PFSK-1 (cell line): ENCODE results near the gene UTP4.

Source experiments
- SIN3A ChIP-seq: IDR thresholded peaks from 2 replicates; pipeline ENCODE4 v1.6.1; 2012; ENCODE audit warnings: mild to moderate bottlenecking, low read length, moderate library complexity, borderline replicate concordance; ENCODE audit not compliant: insufficient read depth
- TAF1 ChIP-seq: IDR thresholded peaks from 2 replicates; pipeline ENCODE4 v1.6.1; 2012; ENCODE audit warnings: low read length, control low read depth, borderline replicate concordance; ENCODE audit not compliant: insufficient read depth
- TF ChIP-seq, protein P1 (sequence below), 2 experiments: IDR thresholded peaks; 2 replicates each; pipeline versions ENCODE4 v1.6.1 to v1.8.0; 2011 to 2012; ENCODE audit warnings: low read depth in 2 of 2, low read length in 2 of 2, control low read depth in 1 of 2, inconsistent platforms in 1 of 2, mild to moderate bottlenecking in 1 of 2, moderate library complexity in 1 of 2; ENCODE audit not compliant: insufficient read depth in 1 of 2

DNA sequence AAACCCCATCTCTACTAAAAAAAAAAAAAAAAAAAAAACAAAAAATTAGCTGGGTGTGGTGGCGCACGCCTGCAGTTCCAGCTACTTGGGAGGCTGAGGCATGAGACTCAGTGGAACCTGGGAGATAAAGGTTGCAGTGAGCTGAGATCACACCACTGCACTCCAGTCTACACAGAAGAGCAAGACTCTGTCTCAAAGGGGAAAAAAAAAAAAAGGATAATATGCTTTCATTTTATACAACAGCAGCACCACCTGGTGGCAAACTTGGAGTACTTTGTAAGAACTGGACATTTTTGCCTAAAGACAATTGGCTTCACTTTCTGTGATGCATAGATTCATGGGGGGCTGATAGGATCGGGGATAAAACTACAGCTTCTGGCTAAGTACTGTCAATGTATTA, 8.5 kb upstream of the UTP4 start:
- TF ChIP-seq SIN3A (no peak), TAF1 (no peak)
- TF ChIP-seq, protein P1, sequence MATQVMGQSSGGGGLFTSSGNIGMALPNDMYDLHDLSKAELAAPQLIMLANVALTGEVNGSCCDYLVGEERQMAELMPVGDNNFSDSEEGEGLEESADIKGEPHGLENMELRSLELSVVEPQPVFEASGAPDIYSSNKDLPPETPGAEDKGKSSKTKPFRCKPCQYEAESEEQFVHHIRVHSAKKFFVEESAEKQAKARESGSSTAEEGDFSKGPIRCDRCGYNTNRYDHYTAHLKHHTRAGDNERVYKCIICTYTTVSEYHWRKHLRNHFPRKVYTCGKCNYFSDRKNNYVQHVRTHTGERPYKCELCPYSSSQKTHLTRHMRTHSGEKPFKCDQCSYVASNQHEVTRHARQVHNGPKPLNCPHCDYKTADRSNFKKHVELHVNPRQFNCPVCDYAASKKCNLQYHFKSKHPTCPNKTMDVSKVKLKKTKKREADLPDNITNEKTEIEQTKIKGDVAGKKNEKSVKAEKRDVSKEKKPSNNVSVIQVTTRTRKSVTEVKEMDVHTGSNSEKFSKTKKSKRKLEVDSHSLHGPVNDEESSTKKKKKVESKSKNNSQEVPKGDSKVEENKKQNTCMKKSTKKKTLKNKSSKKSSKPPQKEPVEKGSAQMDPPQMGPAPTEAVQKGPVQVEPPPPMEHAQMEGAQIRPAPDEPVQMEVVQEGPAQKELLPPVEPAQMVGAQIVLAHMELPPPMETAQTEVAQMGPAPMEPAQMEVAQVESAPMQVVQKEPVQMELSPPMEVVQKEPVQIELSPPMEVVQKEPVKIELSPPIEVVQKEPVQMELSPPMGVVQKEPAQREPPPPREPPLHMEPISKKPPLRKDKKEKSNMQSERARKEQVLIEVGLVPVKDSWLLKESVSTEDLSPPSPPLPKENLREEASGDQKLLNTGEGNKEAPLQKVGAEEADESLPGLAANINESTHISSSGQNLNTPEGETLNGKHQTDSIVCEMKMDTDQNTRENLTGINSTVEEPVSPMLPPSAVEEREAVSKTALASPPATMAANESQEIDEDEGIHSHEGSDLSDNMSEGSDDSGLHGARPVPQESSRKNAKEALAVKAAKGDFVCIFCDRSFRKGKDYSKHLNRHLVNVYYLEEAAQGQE (IDR thresholded peaks at IDR 0.05; ENCODE audit: insufficient read depth in 1 of 2, low read depth in 2 of 2, low read length in 2 of 2): no peak
